OCI-LY1 (cell line): ENCODE results near the gene CLASP2.

Source experiments
- H2AFZ ChIP-seq: fragments of 200-600 bp; sonication (generic), shearing (Covaris generic); 2 replicates; pipeline ENCODE4 v1.6.0; 2014; ENCODE audit warnings: antibody characterized with exemption, mild to moderate bottlenecking, low read length
- H3F3A ChIP-seq: fragments of 200-600 bp; sonication (generic), shearing (Covaris generic); 2 replicates; pipeline ENCODE4 v1.6.0; 2014; ENCODE audit warnings: mild to moderate bottlenecking, antibody characterized with exemption, low read length, moderate library complexity; ENCODE audit not compliant: insufficient read depth
- H3K27ac ChIP-seq: fragments of 200-600 bp; sonication (generic); 2 replicates; pipeline ENCODE4 v1.5.1; 2014; ENCODE audit warnings: low read length, mixed run types, mild to moderate bottlenecking, low read depth; ENCODE audit not compliant: poor library complexity, severe bottlenecking
- H3K27me3 ChIP-seq: fragments of 200-600 bp; sonication (generic); 2 replicates; pipeline ENCODE4 v1.6.0; 2014; ENCODE audit warnings: antibody characterized with exemption, mild to moderate bottlenecking, low read length, moderate library complexity; ENCODE audit not compliant: insufficient read depth
- H3K36me3 ChIP-seq: fragments of 200-600 bp; sonication (generic); 2 replicates; pipeline ENCODE4 v1.6.1; 2014; ENCODE audit warnings: mild to moderate bottlenecking, antibody characterized with exemption, low read length, moderate library complexity, mixed read lengths; ENCODE audit not compliant: insufficient read depth
- H3K4me1 ChIP-seq: fragments of 200-600 bp; sonication (generic); 2 replicates; pipeline ENCODE4 v1.5.1; 2014; ENCODE audit warnings: mild to moderate bottlenecking, low read length, moderate library complexity; ENCODE audit not compliant: insufficient read depth, severe bottlenecking
- H3K4me2 ChIP-seq: fragments of 200-600 bp; sonication (generic), shearing (Covaris generic); 2 replicates; pipeline ENCODE4 v1.6.1; 2014; ENCODE audit warnings: low read length
- H3K4me3 ChIP-seq: fragments of 200-600 bp; sonication (generic); 2 replicates; pipeline ENCODE4 v1.5.1; 2014; ENCODE audit warnings: low read length, low read depth, mild to moderate bottlenecking, mixed read lengths; ENCODE audit not compliant: poor library complexity, severe bottlenecking
- H3K79me2 ChIP-seq: fragments of 200-600 bp; shearing (Covaris generic); 2 replicates; pipeline ENCODE4 v1.6.1; 2016; ENCODE audit warnings: mixed run types, low read length, mixed read lengths; ENCODE audit not compliant: insufficient read depth
- H3K9ac ChIP-seq: fragments of 200-600 bp; sonication (generic), shearing (Covaris generic); 2 replicates; pipeline ENCODE4 v1.6.1; 2014; ENCODE audit warnings: mild to moderate bottlenecking, low read length, mixed read lengths
- H3K9me2 ChIP-seq: fragments of 200-600 bp; sonication (generic), shearing (Covaris generic); 2 replicates; pipeline ENCODE4 v1.6.1; 2014; ENCODE audit warnings: low read depth, mild to moderate bottlenecking, low read length, mixed read lengths
- H3K9me3 ChIP-seq: fragments of 200-600 bp; shearing (Covaris generic); 2 replicates; pipeline ENCODE4 v1.6.1; 2014; ENCODE audit warnings: low read length, mixed read lengths
- H4K20me1 ChIP-seq: fragments of 200-600 bp; sonication (generic), shearing (Covaris generic); 2 replicates; pipeline ENCODE4 v1.6.0; 2016; ENCODE audit warnings: mild to moderate bottlenecking, low read length; ENCODE audit not compliant: insufficient read depth
- CTCF ChIP-seq: fragments of 200-600 bp; sonication (generic), shearing (Covaris generic); IDR thresholded peaks from 2 replicates; pipeline ENCODE4 v1.5.1; 2017; ENCODE audit warnings: mild to moderate bottlenecking, antibody characterized with exemption, low read length, moderate library complexity, mixed read lengths
- EZH2 ChIP-seq: fragments of 200-600 bp; sonication (generic), shearing (Covaris generic); IDR thresholded peaks from 2 replicates; pipeline ENCODE4 v1.8.0; 2017; ENCODE audit warnings: borderline replicate concordance, mixed run types, mild to moderate bottlenecking, antibody characterized with exemption, low read length, moderate library complexity, mixed read lengths

CLASP2 gene

GRCh38 chr3:33602829-33603228 lies 115.2 kb downstream of the CLASP2 start:
- H4K20me1 ChIP-seq: no peaks in the 10 kb centered on the region
- no peaks in the 10 kb centered on the region for H3F3A ChIP-seq
- H3K9ac ChIP-seq: no peak overlapping the region
- H3K36me3 ChIP-seq: peaks cover 64% of the 10 kb centered on the region
- no peaks in the 10 kb centered on the region for H3K4me1 ChIP-seq
- H3K4me2 ChIP-seq: no peak overlapping the region
- no peaks in the 10 kb centered on the region for H3K9me3 ChIP-seq
- H3K79me2 ChIP-seq: no peaks in the 10 kb centered on the region
- no peaks in the 10 kb centered on the region for H3K9me2 ChIP-seq
- no peak overlapping the region for H2AFZ ChIP-seq
- H3K27ac ChIP-seq: no peak overlapping the region
- TF ChIP-seq CTCF (no peak), EZH2 (no peak)
- no peak overlapping the region for H3K4me3 ChIP-seq
- H3K27me3 ChIP-seq: no peaks in the 10 kb centered on the region

- Histone ChIP-seq H3K4me1 (no peaks in the 10 kb centered on the region), H3F3A (no peaks in the 10 kb centered on the region), H3K9me3 (no peaks in the 10 kb centered on the region), H3K4me2 (no peak overlapping the region), H3K9me2 (no peaks in the 10 kb centered on the region), H3K27ac (no peak overlapping the region), H3K4me3 (no peak overlapping the region), H3K36me3 (peaks cover 20% of the 10 kb centered on the region), H2AFZ (no peak overlapping the region), H3K79me2 (no peaks in the 10 kb centered on the region), H3K27me3 (no peaks in the 10 kb centered on the region), H3K9ac (no peak overlapping the region), H4K20me1 (no peaks in the 10 kb centered on the region)
- no peak for TF ChIP-seq EZH2
- no peak for TF ChIP-seq CTCF
These were observed 120.8 kb downstream of the CLASP2 start for GRCh38 chr3:33597257-33597689.

GRCh38 chr3:33592999-33593398 lies 125.1 kb downstream of the CLASP2 start:
- TF ChIP-seq EZH2 (no peak), CTCF (no peak)
- Histone ChIP-seq H3K79me2 (no peaks in the 10 kb centered on the region), H3F3A (no peaks in the 10 kb centered on the region), H3K4me2 (no peak overlapping the region), H3K9ac (no peak overlapping the region), H3K9me2 (no peaks in the 10 kb centered on the region), H3K27ac (no peak overlapping the region), H3K4me1 (no peaks in the 10 kb centered on the region), H3K9me3 (no peaks in the 10 kb centered on the region), H3K27me3 (no peaks in the 10 kb centered on the region), H3K4me3 (no peak overlapping the region), H4K20me1 (no peaks in the 10 kb centered on the region), H2AFZ (no peak overlapping the region), H3K36me3 (peaks cover 35% of the 10 kb centered on the region)
